Pulmonary artery endothelial cell (primary cell): ENCODE results near the gene SCAI. TPM values are rescaled to one million over a fixed set of nuclear protein-coding genes. Genes with fewer than 3 reads are reported as not detected.
"Not testable (repeated sequence)": the region's sequence is repeated elsewhere in the genome, so short reads cannot be mapped to it uniquely, and the experiment has no call there.

ENCODE experiments used
- DNase-seq: peaks from one replicate; pipeline ENCODE4 v3.0.0-alpha.2; 2011; ENCODE audit warnings: low read depth, low spot score
- total RNA-seq: library from RNA; depleted of rRNA; stranded (reverse); fragments of >200 nt; gene quantifications from 2 replicates; pipeline ENCODE4 v1.2.3, GENCODE V29; 2014

Gene SCAI
- total RNA-seq, 1 donor from 2014 or later, result 5.9 TPM

DNA sequence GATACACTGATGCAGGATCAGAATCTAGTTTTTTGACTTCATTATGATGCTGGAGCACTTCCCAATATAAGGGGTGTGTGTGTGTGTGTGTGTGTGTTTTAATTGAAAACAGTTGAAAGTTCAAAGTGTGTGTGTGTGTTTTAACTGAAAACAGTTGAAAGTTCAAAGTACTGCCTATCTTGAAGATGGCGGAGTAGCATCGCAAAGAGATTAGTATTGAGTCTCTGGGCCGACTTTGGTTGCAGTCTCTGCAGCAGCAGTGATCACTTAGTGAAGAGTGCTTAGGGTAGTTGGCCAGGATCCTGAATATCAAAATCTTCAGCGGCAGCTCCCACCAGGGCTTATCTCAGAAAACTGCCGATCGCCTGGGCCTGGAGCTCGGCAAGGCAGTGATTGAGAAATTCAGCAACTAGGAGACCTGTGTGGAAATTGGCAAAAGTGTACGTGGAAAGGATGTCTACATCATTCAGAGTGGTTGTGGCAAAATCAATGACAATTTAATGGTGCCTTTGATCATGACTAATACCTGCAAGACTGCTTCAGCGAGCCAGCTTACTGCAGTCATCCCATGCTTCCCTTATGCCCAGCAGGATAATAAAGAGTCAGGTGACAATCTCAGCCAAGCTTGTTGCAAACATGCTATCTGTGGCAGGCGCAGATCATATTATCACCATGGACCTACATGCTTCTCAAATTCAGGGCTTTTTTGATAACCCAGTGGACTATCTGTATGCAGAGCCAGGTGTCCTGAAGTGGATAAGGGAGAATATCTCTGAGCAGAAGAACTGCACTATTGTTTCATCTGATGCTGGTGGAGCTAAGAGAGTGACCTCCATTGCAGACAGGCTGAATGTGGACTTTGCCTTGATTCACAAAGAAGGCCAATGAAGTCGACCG lies 7.3 kb upstream of the SCAI start:
- no peak for DNase-seq

GRCh38 chr9:125147401-125147951 lies 4.1 kb upstream of the SCAI start:
- no peak for DNase-seq

DNA sequence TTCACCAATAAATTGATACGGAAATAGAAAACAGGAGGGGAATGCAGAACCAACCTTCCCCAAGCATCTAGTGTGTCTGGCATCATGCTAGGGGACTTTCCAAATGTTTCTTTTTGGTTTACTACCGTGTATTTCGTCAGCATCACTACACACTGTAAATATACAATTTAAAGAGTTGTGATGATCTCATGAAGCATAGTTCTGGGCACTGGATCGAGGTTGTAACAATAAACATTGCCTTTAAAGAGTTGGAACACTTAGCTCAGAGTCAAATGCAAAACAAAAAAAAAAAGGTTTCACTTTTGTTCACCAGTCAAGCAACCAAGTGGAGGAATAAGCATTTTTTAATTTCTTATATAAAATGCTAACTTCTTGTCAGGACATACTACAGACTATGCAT lies 2.9 kb upstream of the SCAI start:
- no peak for DNase-seq

- no peak for DNase-seq
These were observed 2.1 kb upstream of the SCAI start for GRCh38 chr9:125145425-125145824.

- DNase-seq, result no peak
These were observed 560 bp downstream of the SCAI start for GRCh38 chr9:125142560-125143376.

GRCh38 chr9:125141751-125142150 lies 1.6 kb downstream of the SCAI start:
- DNase-seq, result no peak

DNA sequence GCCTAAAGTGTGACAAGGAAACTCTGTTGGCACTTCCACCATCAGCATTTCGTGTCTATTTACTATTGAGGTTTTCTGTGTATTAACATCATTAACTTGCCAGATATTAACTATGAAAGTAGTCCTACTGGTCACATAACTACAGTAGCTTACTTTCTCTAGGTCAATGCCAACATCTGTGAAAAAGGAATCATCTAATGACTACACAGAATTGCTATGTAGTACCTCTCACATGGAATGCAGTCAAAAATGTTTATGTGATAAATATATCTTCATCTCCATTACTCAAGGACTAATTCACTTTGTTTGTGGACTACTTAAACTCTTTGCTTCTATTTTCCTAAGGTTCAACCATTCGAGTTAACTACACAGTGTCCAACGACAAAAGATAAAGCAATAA lies 2.1 kb downstream of the SCAI start:
- no peak for DNase-seq

- no peak for DNase-seq
These were observed 2.8 kb downstream of the SCAI start for GRCh38 chr9:125140576-125140975.

DNA sequence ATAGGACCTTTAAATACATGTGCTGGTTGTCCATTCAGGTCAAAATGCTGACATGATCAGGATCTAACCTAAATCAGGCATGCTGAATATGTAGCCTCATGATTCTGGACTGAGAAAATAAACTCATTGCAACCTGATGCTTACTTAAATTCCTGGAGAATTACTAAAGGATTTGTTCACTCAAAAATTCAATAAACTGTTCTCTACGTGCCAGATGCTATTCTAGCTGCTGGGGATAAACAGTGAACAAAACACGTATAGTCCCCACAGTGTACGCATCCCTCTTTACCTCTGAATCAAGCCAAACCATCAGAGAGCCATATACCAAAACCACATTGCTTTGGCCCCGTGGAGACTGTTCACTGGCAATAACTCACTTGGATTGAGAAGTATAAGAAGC lies 6.1 kb downstream of the SCAI start:
- DNase-seq, result no peak

GRCh38 chr9:125134976-125135375 lies 8.4 kb downstream of the SCAI start:
- DNase-seq, result no peak

DNA sequence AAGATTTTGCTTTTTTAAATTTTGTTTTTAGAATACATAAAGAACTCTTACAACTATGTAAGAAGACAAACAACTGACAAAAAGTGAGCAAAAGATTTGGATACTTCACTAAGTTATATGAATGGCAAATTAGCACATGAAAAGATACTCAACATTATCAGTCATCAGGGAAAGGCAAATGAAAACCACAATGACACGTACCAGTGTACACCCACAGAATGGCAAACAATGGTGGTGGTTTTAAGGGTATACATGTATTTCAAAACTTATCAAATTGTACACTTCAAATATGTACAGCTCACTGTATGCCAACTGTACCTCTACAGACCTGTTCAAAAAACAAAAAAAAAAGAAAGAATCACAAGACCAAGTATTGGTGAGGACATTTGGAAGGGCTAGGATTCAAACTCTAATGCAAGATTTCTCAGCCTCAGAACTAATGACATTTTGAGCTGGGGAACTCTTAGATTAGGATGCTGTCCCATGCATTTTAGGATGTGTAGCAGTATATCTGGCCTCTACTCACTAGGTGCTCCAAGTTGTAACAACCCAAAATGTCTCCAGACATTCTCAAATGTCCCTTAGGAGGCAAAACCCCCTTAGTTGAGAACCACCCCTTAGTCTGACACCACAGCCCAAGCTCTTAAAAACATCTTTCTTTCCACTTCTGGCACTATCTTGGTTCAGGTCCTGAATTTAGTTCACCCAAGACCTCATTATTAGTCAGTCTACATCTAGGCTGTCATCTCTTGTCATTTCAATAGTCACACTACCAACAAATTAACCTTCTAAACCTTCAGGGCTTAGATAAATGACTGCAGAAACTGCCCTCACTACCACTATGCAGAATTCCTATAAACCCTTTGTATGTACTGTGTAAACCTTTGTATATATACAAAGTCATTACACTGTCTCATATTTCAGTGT lies 9.7 kb downstream of the SCAI start:
- no peak for DNase-seq

GRCh38 chr9:125131778-125132177 lies 11.6 kb downstream of the SCAI start:
- no peak for DNase-seq

DNA sequence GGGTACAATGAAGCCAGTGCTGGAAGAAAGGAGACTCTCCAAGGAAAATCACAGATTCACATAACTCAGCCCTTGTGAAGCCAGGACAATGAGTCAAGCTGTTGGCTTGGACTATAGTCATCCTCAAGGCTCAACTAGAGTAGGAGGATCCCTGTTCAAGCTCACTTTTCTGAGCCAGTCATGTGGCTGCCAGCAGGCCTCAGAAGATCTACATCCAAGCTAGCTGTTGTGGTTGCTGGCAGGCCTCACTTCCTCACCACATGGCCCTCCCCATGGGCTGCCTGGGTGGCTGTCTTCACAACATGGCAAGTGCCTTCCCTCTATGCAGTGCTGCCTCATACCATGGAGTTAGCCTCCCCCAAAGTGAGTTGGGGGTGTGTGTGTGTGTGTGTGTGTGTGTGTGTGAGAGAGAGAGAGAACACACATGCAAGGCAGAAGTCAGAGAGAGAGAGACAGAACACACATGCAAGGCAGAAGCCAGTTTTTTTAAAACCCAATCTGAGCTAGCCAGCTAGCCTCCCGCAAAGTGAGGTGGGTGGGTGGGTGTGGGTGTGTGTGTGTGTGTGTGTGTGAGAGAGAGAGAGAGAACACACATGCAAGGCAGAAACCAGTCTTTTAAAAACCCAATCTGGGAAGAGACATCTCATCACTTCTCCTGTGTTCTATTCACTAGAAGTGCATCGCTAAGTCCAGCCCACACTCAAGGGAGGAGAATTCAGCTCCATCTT lies 17.1 kb downstream of the SCAI start:
- no peak for DNase-seq

GRCh38 chr9:125125523-125125922 lies 17.8 kb downstream of the SCAI start:
- DNase-seq, result no peak

DNA sequence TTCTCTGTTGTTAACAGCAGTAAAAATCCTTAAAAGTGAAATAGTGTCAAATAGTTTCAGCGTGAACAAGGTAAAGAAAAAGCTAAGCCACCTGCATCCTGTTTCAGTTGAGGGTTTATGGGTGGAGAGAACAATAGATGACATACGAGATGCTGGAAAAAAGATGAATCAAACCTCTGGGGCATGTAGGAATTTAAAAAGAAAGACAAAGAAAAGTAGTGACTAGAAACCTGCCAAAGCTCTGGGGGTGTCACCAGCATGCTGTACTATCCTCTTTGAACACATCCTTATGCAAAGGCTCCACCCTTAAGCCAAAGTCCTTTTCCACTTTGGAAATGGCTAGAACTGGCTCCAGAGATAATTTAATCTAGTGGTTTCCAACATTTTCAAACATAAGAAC lies 22.2 kb downstream of the SCAI start:
- no peak for DNase-seq

DNA sequence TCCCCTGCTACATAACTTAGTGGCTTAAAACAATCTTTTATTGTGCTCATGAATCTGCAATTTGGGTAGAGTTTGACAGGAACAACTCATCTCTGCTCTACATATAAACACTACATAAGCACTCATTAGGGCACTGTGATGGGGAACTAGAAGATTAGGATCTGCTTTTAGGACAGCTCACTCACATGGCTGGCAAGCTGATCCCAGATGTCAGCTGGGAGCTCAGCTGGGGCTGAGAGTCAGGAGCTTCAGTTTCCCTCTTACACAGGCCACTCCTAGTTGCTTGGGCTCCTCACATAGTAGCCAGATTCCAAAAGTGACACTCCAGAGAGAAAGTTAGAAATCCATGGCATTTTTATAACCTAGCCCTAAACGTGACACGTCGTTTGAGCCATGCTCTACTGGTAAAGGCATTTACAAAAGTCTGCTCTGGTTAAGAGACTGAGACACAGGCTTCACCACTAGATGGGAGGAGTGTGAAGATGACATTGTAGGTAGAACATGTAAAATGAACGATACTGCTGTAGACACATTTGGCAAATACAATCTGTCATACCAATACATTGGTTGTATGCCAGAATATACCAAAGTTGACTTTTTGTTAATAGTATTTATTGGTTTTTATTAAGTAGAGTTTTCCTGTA lies 23.6 kb downstream of the SCAI start:
- no peak for DNase-seq

- not testable (repeated sequence) for DNase-seq
These were observed 24.6 kb downstream of the SCAI start for GRCh38 chr9:125118696-125119095.

DNA sequence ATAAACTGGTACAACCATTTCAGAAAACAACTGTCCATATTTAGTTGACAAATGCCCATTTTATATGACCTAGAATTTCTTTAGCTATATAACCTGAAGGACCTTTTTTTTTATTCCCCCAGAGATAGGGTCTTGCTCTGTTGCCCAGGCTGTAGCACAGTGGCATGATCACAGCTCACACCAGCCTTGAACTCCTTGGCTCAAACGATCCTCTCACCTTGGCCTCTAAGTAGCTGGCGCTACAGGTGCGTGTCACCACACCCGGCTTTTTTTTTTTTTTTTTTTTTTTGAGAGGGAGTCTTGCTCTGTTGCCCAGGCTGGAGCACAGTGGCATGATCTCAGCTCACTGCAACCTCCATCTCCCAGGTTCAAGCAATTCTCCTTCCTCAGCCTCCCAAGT lies 28.8 kb downstream of the SCAI start:
- DNase-seq, result not testable (repeated sequence)

GRCh38 chr9:125110464-125110863 lies 32.9 kb downstream of the SCAI start:
- DNase-seq, result no peak

DNA sequence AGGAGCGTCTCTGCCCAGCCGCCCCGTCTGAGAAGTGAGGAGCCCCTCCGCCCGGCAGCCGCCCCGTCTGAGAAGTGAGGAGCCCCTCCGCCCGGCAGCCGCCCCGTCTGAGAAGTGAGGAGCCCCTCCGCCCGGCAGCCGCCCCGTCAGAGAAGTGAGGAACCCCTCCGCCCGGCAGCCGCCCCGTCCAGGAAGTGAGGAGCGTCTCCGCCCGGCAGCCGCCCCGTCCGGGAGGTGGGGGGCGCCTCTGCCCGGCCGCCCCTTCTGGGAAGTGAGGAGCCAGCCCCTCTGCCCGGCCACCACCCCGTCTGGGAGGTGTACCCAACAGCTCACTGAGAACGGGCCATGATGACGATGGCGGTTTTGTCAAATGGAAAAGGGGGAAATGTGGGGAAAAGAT lies 34.8 kb downstream of the SCAI start:
- not testable (repeated sequence) for DNase-seq
